HAP-1 (cell line): ENCODE measurements around the gene HBG2.

Source experiments
- DNase-seq, 2 experiments: peaks; one replicate each; pipeline ENCODE4 v3.0.0-alpha.2; 2016 to 2020; ENCODE audit warnings: low spot score in 2 of 2
- H3K27me3 ChIP-seq: fragments of 250-450 bp; sonication (Bioruptor Pico); 2 replicates; pipeline ENCODE4 v1.5.1; 2020; ENCODE audit warnings: low read depth, mild to moderate bottlenecking, moderate library complexity
- H3K36me3 ChIP-seq: fragments of 250-450 bp; sonication (Bioruptor Pico); replicated peaks from 2 replicates; pipeline ENCODE4 v1.5.1; 2020; ENCODE audit warnings: mild to moderate bottlenecking
- H3K4me1 ChIP-seq: fragments of 250-450 bp; sonication (Bioruptor Pico); 2 replicates; pipeline ENCODE4 v1.5.1; 2020; ENCODE audit warnings: mild to moderate bottlenecking
- H3K4me3 ChIP-seq: fragments of 250-450 bp; sonication (Bioruptor Pico); 2 replicates; pipeline ENCODE4 v1.5.1; 2020; ENCODE audit warnings: mild to moderate bottlenecking, moderate library complexity
- H3K9me3 ChIP-seq: fragments of 250-450 bp; sonication (Bioruptor Pico); 2 replicates; pipeline ENCODE4 v1.5.1; 2020; ENCODE audit warnings: mild to moderate bottlenecking, moderate library complexity
- in situ Hi-C: fragments of 300-500 bp; cut with MboI; formaldehyde crosslinking; loops from 3 replicates; pipeline ENCODE4 v1.14.3; 2020; ENCODE audit warnings: low sequenced_read_pairs, inconsistent platforms, mixed read lengths

The HBG2 gene

DNA sequence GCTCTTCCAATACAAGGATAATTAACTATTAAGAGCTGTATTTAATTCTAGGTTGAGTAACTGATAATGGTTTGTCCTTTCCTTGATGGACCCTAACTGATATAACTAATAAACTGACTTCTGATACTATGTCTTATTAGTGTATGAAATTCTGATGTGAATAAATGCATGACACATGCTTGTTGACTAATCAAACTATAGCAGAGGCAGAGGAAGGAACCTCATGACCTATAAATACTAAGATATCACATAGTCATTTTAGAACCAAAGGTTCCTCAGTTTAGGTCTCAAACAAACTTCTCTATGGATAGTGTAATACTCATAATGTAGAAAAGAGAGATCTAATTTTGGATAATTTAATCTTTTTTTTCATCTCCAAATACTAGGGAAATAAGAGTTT is 15.5 kb downstream of the HBG2 start:
- Histone ChIP-seq H3K4me1 (no peaks in the 10 kb centered on the region), H3K4me3 (no peak overlapping the region), H3K9me3 (no peaks in the 10 kb centered on the region), H3K27me3 (no peaks in the 10 kb centered on the region), H3K36me3 (no peaks in the 10 kb centered on the region)
- DNase-seq: no peak
- in situ Hi-C loops: no loop called here

DNA sequence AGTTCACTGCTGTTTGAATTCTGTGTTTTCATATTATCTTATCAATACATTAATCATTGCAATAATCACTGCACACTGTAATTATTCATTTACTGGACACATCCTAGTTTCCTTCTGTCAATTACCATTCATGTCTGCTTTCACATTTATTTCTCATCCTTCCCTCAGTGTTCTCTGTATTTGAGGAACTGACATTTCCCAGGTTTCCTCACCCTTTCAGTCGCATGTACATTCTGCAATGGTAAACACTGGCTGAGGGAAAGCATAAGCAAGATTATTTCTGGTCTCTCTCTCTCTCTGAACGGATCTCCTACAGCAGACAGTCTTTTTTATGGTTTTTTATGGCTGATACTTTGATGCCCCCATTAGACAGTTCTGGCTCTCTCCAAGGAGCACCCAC is 16.1 kb downstream of the HBG2 start:
- no peaks in the 10 kb centered on the region for H3K27me3 ChIP-seq
- no peaks in the 10 kb centered on the region for H3K36me3 ChIP-seq
- no peaks in the 10 kb centered on the region for H3K4me1 ChIP-seq
- in situ Hi-C loops: no loop called here
- no peak for DNase-seq
- no peaks in the 10 kb centered on the region for H3K9me3 ChIP-seq
- H3K4me3 ChIP-seq: no peak overlapping the region

DNA sequence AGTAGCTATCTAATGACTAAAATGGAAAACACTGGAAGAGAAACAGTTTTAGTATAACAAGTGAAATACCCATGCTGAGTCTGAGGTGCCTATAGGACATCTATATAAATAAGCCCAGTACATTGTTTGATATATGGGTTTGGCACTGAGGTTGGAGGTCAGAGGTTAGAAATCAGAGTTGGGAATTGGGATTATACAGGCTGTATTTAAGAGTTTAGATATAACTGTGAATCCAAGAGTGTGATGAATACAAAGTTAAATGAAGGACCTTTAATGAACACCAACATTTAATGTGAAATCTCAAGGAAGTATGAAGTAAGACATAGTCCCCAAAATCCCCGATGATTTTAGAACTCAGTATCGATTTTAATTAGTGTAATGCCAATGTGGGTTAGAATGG is 17.2 kb downstream of the HBG2 start:
- no peak overlapping the region for H3K4me3 ChIP-seq
- H3K36me3 ChIP-seq: no peaks in the 10 kb centered on the region
- no peaks in the 10 kb centered on the region for H3K4me1 ChIP-seq
- no peak for DNase-seq
- no peaks in the 10 kb centered on the region for H3K27me3 ChIP-seq
- in situ Hi-C loops: no loop called here
- no peaks in the 10 kb centered on the region for H3K9me3 ChIP-seq

DNA sequence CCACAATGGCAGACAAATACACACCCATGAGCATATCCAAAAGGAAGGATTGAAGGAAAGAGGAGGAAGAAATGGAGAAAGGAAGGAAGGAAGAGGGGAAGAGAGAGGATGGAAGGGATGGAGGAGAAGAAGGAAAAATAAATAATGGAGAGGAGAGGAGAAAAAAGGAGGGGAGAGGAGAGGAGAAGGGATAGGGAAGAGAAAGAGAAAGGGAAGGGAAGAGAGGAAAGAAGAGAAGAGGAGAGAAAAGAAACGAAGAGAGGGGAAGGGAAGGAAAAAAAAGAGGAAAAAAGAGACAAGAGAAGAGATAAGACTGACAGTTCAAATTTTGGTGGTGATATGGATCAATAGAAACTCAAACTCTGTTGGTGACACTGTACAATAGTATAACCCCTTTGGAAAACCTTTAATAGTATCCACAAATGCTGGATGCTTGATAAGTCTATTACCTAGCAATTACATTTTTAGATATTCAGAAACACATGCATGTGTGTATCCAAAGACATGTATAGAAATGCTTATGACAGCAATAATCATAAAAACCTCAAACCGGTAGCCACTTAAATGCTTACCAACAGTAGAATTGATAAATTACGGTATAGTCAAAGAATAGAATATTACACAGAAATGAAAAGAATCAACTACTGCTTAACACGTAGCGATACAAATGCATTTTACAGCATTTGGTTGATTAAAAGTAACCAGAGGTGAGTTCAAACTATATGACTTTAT is 19.1 kb downstream of the HBG2 start:
- no peaks in the 10 kb centered on the region for H3K9me3 ChIP-seq
- no peaks in the 10 kb centered on the region for H3K4me1 ChIP-seq
- H3K27me3 ChIP-seq: no peaks in the 10 kb centered on the region
- no peak overlapping the region for H3K4me3 ChIP-seq
- no peaks in the 10 kb centered on the region for H3K36me3 ChIP-seq
- DNase-seq: no peak
- in situ Hi-C loops: no loop called here

DNA sequence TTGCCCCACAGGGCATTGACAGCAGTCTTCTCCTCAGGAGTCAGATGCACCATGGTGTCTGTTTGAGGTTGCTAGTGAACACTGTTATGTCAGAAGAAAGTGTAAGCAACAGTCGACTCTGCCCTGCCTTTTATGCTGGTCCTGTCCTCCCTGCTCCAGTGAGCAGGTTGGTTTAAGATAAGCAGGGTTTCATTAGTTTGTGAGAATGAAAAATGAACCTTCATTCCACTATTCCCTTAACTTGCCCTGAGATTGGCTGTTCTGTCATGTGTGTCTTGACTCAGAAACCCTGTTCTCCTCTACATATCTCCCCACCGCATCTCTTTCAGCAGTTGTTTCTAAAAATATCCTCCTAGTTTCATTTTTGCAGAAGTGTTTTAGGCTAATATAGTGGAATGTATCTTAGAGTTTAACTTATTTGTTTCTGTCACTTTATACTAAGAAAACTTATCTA is 20.2 kb downstream of the HBG2 start, which contains the start of gene HBD:
TSS of gene HBD (minus strand) at position 103 of the 454 bp plus-strand sequence. CDS start at position 53, 50 bp downstream.
- no peaks in the 10 kb centered on the region for H3K4me1 ChIP-seq
- H3K36me3 ChIP-seq: no peaks in the 10 kb centered on the region
- in situ Hi-C loops: no loop called here
- no peak within 1 kb of the TSS for H3K4me3 ChIP-seq
- DNase-seq: no peak
- H3K9me3 ChIP-seq: no peaks in the 10 kb centered on the region
- H3K27me3 ChIP-seq: no peaks in the 10 kb centered on the region

DNA sequence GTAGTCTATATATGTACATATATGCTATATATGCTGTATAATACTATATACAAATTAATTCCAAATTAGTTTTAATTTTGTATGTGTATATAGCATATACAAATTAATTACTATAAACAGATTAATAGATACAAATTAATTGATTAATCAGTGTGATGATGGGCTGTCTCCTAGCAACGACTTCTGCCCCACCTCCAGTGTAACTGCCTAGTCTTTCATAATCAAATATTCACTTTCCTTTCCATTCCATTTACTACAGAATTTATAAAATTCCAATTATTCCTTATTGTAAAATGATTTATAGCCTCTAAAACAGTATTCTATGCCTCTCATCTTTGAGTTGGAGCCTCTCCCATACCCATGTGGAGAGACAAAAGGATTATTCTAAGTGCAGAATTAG is 21.3 kb downstream of the HBG2 start:
- in situ Hi-C loops: no loop called here
- Histone ChIP-seq H3K4me1 (no peaks in the 10 kb centered on the region), H3K36me3 (no peaks in the 10 kb centered on the region)

DNA sequence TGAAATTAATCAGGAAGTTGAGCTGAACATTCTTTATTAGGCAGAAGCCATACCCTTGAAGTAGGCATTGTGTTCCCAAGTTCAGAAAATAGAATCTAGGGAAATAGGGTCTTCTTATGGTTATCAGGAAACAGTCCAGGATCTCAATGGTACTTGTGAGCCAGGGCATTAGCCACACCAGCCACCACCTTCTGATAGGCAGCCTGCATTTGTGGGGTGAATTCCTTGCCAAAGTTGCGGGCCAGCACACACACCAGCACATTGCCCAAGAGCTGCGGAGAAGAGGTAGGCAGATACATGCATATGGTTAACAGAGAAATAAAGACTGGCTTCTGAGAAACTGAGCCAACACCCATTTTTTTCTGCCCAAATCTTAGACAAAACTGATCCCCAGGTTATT is 21.8 kb downstream of the HBG2 start:
- Histone ChIP-seq H3K36me3 (no peaks in the 10 kb centered on the region), H3K4me3 (no peak overlapping the region), H3K27me3 (no peaks in the 10 kb centered on the region), H3K4me1 (no peaks in the 10 kb centered on the region), H3K9me3 (no peaks in the 10 kb centered on the region)
- no peak for DNase-seq
- in situ Hi-C loops: no loop called here

More for the DNA sequence above, 21.3 kb downstream of the HBG2 start:
- H3K27me3 ChIP-seq: no peaks in the 10 kb centered on the region
- no peaks in the 10 kb centered on the region for H3K9me3 ChIP-seq
- DNase-seq: no peak
- H3K4me3 ChIP-seq: no peak overlapping the region

DNA sequence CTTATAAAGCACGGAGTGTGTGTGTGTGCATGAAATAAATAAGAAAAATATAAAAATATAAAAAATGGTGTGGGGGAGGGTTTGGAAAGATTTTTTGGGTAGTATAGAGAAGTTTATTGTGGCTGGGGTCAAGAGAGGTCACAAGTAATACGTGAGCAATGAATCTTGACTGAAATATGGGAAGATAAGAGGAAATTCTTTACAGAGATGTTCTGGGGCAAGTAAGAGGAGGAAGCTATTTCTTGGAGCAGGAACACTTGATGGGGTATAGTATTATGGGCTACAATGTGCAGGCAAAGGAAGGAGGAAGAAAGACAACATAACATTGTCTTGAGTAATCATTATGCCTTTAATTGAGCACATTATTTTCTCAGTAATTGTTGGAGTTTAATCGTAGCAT is 22.4 kb downstream of the HBG2 start:
- no peaks in the 10 kb centered on the region for H3K4me1 ChIP-seq
- in situ Hi-C loops: no loop called here
- no peak overlapping the region for H3K4me3 ChIP-seq
- DNase-seq: no peak
- H3K27me3 ChIP-seq: no peaks in the 10 kb centered on the region
- H3K36me3 ChIP-seq: no peaks in the 10 kb centered on the region
- H3K9me3 ChIP-seq: no peaks in the 10 kb centered on the region

DNA sequence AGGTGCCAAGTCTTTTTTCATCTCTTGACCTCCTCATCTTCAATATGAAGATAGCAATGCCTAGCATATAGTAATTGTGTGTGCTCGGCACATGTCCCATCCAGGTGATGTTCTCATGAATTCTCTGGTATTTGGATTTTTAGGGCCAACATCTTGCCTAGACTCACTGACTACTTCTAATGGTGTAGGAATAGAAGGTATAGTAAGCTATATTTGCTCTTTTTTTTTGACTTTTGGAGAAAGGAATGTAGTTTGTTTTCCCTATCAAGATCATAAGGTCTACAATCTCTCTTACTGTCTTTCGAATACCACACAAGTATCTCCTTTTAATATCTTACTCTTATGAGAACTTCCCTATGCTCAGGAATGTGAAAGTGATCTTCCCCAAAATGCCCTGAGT is 23.5 kb downstream of the HBG2 start:
- no peaks in the 10 kb centered on the region for H3K27me3 ChIP-seq
- no peaks in the 10 kb centered on the region for H3K4me1 ChIP-seq
- no peak for DNase-seq
- no peak overlapping the region for H3K4me3 ChIP-seq
- in situ Hi-C loops: no loop called here
- no peaks in the 10 kb centered on the region for H3K9me3 ChIP-seq
- no peaks in the 10 kb centered on the region for H3K36me3 ChIP-seq

DNA sequence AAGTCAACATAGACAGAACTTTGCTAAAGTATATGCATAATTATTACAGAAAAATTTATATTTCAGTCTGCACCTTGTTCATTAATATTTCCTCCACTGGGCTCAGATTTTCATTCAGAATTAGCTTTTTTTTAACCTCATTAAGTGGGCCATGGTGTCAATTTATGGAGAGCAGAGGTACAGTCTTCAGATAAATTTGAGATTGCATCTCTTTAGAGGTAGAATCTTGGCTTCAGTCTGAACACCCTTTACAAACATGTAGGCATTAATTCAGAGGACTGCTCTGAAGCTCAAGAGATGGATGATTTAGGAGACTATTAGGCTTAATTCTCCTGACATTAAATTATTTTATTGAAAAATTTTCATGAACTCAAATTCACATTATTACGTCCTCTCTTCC is 24.3 kb downstream of the HBG2 start:
- no peak overlapping the region for H3K4me3 ChIP-seq
- in situ Hi-C loops: no loop called here
- DNase-seq: no peak
- no peaks in the 10 kb centered on the region for H3K4me1 ChIP-seq
- no peaks in the 10 kb centered on the region for H3K27me3 ChIP-seq
- H3K36me3 ChIP-seq: no peaks in the 10 kb centered on the region
- H3K9me3 ChIP-seq: no peaks in the 10 kb centered on the region

DNA sequence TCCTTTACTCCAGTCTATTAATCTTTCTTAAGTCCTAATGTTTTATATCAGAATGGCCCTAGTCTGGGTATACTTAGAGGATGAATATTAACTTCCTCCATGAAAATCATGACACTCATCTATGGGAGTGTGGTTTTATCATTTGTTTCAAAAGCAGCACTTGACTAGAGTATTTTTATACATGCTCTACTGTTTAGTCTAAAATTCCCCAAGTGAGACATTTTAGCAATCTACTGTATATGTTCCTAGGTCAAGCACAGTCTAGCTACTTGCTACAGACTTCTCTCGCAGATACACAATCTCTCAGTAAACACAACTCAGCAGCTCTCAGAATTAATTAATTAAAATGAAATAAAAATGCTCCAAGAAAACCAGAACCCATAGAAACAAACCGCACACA is 24.8 kb downstream of the HBG2 start:
- Histone ChIP-seq H3K4me3 (no peak overlapping the region), H3K9me3 (no peaks in the 10 kb centered on the region), H3K36me3 (no peaks in the 10 kb centered on the region), H3K4me1 (no peaks in the 10 kb centered on the region), H3K27me3 (no peaks in the 10 kb centered on the region)
- in situ Hi-C loops: no loop called here
- no peak for DNase-seq

DNA sequence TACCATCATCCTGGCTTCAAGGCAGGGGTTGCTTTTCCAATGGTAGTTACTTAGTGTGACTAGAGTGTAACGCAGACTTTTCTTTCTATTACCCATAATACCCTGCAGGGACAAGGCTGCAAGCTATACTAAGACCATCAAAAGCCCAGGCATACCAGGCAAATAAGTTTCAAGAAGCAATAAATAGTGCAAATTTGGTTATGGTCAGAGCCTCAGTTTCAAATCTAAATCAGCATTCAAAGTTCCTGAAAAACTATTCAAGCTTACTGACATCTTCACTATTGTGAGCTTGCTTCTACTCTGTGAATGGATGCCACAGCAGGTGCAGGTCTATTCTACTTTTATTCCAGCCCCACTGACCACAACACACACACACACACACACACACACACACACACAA is 25.2 kb downstream of the HBG2 start:
- no peaks in the 10 kb centered on the region for H3K9me3 ChIP-seq
- in situ Hi-C loops: no loop called here
- H3K36me3 ChIP-seq: no peaks in the 10 kb centered on the region
- no peak for DNase-seq
- H3K27me3 ChIP-seq: no peaks in the 10 kb centered on the region
- H3K4me3 ChIP-seq: no peak overlapping the region
- no peaks in the 10 kb centered on the region for H3K4me1 ChIP-seq

DNA sequence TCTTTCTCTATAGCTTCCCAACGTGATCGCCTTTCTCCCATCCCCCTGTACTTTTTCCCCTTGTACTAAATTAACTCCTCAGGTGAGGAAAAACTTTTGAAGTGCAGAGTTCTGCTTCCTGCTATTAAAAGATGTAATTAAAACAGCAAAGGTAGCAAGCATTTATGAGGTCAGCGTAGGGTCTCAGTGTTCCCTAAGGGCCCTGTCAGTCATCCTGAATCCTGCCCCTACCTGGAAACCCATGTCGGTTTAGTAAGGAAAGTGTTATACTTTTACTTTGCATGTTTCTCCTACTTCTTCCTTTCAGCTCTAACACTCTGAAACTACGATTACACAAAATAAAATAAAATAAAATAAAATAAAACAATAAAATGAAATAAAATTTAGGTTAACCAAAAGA is 26.5 kb downstream of the HBG2 start:
- Histone ChIP-seq H3K27me3 (no peaks in the 10 kb centered on the region), H3K36me3 (no peaks in the 10 kb centered on the region)

DNA sequence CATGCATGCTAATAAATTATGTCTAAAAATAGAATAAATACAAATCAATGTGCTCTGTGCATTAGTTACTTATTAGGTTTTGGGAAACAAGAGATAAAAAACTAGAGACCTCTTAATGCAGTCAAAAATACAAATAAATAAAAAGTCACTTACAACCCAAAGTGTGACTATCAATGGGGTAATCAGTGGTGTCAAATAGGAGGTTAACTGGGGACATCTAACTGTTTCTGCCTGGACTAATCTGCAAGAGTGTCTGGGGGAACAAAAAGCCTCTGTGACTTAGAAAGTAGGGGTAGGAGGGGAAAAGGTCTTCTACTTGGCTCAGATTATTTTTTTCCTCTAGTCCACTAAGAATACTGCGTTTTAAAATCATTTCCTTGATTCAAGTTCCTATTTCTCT is 26.9 kb downstream of the HBG2 start:
- in situ Hi-C loops: no loop called here
- DNase-seq: no peak
- no peaks in the 10 kb centered on the region for H3K36me3 ChIP-seq

More for the DNA sequence above, 26.5 kb downstream of the HBG2 start:
- DNase-seq: no peak
- Histone ChIP-seq H3K9me3 (no peaks in the 10 kb centered on the region), H3K4me3 (no peak overlapping the region), H3K4me1 (no peaks in the 10 kb centered on the region)
- in situ Hi-C loops: no loop called here

More for the DNA sequence above, 26.9 kb downstream of the HBG2 start:
- H3K27me3 ChIP-seq: no peaks in the 10 kb centered on the region
- no peaks in the 10 kb centered on the region for H3K9me3 ChIP-seq
- no peak overlapping the region for H3K4me3 ChIP-seq
- H3K4me1 ChIP-seq: no peaks in the 10 kb centered on the region
